ENCODE data around the gene FDXACB1. TPM values are rescaled to one million over a fixed set of nuclear protein-coding genes. Genes with fewer than 3 reads are reported as not detected.

Gene FDXACB1, protein sequence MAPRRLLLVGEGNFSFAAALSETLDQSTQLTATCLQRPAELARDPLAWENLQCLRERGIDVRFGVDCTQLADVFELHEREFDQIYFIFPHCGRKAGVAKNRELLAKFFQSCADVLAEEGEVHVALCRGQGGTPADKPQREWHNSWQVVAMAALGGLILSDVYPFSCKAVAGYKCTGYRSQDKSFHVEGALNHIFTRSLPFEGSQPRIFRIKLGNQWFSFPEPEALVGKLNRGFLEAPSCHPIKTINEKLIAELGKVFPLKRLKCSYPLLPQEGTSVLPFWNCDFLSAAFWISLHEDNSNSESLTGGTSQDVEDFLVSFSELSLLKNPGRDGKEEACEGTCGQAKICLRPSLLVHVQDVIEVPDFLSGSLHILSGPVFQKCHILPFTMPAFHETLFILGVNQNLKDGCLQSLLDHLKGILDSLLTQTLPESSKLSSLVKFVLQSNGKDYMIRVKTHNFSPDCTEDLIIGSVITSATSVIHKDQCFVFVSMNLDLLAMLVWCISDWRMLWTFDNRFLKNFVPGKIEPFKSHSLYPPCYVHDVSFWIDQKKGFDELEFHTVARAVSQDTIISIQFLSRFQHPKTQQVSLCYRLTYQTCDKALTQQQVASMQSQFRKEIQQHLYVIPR
- total RNA-seq = 1.3 and 1.6 TPM in 2 replicates

DNA sequence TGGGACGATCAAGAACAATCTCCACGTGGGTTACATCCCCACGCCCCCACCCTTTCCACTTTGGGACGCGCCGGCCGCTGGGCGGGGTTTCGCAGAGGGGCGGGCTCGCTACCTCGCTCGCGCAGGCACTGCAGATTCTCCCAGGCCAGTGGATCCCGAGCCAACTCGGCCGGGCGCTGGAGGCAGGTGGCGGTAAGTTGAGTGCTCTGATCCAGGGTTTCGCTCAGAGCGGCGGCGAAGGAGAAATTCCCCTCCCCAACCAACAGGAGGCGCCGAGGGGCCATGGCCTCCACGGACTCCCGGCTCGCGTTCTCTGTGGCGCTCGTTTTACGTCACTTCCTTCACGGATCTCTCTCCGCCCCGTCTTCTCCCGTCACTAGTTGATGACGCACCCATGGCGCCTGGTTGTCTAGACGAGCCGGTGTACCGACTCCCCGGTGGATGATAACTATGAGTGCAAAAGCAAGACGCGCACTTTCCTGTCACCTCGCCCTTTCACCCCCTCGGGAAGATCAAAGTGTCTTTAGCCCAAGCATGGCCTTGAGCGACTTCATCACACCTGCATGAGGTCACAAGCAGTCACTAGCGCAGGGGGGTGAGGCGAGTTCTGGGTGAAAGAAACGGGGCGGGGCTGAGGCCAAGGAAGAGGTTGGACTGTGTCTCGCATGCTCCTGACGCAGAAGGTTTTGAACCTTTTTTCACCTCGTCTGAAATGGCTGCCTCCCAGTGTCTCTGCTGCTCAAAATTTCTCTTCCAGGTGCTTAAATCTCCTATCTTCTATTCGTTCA is at the start of gene FDXACB1, which contains the start of gene CFAP68:
Gene FDXACB1, minus strand, starts transcription at position 317 of the 788 bp plus-strand sequence. Its CDS starts 33 bp downstream, at position 284.
Gene CFAP68, plus strand, starts transcription at position 693 of the 788 bp plus-strand sequence. Its CDS starts 20 bp downstream, at position 713.

DNA sequence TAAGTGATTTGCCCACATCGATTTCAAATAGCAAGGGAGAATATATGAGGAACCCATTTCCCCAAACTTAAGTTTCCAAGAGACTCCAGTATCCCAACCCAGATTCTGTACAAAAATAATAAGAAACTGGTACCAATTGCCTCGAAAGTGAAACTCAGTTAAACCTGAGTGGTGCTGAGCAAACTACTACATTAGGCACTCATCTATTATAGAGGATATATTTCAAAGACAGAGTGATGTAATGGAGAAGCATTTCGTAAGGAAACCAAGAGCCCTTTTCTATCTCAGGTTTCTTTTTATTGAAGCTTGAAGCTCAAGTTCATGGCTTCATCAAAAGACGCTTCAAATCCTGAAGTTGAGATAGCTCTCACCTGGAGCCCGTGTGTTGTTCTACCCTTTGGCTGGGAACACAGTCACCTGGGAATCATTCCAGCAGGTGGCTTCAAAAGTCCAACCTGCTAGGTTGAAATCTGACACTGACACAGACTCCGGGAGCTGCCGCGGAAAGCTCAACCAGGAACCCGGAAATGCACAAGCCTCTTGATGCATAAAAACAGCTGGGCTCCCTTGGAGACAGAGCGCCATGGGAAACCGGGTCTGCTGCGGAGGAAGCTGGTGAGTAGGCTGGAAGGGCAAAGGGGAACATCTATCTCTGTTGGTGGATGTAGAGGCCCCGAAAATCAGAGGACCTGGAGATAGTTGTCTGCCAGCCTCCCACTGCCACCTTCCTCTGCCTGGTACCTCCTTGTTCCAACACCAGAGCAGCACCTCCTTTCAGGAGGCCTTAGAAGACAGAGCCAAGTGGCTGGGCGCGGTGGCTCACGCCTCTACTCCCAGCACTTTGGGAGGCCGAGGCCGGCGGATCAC is 39.7 kb upstream of the FDXACB1 start, which contains the start of gene C11orf52:
Gene C11orf52, plus strand, starts transcription at position 524 of the 867 bp plus-strand sequence. Its CDS starts 60 bp downstream, at position 584.

DNA sequence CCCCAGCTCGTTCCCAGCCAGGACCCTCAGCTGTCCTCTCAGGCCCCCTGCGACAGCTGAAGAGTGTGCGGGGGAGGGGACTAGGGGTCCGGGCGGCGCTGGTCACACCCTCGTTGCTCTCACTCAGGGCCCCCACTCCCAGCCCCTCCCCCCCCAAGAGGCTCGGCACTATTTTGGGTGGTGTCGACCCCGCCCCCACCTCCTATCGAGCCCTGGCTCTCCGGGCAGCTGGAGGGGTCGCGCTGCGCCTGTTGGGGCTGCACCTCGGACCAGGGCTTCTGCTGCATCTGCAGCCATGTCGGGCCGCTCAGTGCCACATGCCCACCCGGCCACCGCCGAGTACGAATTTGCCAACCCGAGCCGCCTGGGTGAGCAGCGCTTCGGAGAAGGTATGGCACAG is 33.6 kb upstream of the FDXACB1 start, which contains the start of gene HSPB2:
Gene HSPB2, plus strand, starts transcription at position 200 of the 400 bp plus-strand sequence. Its CDS starts 96 bp downstream, at position 296.

DNA sequence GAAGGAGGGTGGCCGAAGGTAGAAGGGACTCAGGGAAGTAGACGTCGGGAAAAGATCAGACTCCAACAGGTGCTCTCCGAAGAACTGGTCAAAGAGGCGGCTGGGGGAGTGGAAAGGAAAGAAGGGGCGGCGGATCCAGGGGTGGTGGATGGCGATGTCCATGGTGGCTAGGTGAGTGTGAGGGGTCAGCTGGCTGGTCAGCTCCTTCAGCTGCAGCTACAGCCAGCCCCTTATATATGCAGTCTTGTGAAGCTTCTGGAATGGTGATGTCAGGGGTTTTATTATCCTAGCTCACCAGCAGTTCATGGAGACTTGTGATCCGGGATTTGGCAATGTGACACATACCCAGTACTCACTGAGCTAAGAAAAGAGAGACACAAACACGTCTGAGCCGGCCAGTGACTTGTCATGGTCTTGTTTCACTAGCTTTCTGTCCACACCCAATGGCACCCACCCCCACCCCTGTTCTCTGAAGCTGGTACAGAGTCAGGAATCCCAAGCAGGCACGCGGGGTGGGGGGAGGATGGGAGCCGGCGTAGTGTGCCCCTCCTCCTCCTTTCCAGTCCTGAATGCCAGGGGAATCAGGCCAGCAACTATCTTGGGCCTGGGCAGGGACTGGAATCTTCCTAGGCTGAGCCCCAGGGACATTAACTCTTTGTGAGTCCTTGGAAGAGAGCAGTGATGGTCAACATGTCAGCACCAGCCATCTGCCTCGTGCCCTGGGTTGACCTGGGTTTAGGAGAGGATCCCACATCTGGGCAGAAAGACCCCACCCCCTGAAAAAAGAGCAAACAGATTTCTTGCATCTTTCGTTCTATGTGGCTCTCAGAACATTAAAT is 32.8 kb upstream of the FDXACB1 start, which contains the start of gene CRYAB:
Gene CRYAB, minus strand, starts transcription at position 208 of the 839 bp plus-strand sequence. Its CDS starts 46 bp downstream, at position 162.

DNA sequence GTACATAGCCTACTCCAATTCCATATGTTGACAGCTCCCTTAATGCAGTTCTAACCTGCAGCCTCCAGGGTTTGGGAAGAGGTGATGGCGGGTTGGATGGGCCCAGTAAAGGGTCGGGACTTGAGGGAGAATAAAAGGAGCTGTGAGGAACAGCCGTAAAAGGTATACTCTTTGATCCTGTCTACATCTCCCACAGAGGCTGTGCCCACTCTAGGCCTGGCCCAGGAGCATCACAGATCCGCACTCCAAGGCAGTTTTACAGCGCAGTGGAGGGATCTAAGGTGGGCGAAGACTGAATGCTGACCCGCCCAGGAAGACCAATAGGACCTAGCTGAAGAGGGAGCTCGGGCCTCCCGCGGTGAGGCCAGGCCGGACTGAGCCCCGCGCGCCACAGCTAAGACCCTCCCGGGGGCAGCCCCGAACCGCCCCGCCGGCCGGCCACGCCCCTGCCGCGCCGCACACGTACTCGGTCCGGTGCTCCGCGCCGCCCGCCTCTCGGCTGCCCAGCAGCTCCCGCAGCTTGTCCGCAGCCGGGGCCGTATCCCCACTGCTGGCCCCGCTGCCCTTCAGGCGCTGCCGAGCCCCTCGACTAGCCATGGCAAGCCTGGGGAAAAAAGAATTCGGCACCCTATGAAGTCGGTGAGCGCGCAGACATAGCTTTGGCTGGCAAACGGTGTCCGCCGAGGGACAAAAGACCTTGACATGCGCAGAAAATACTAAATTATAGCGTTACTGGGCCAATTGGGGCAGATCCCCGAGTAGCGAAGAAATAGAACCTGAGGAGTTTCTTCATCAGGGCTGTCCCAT is 7.9 kb downstream of the FDXACB1 start, which contains the start of gene ALG9:
Gene ALG9, minus strand, starts transcription at position 696 of the 807 bp plus-strand sequence. Its CDS starts 99 bp downstream, at position 597.

Other genes with a start within 250 kb of the FDXACB1 start
- 29.1 and 89.4 TPM in 2 replicates for gene PPP2R1B, start 112.8 kb downstream of the FDXACB1 start, total RNA-seq
- 14.2 and 24.9 TPM in 2 replicates for gene ALG9, start 7.6 kb downstream of the FDXACB1 start, total RNA-seq
- 4.4 and 5.0 TPM in 2 replicates for gene CFAP68, start 376 bp upstream of the FDXACB1 start, total RNA-seq
- gene CRYAB, start 32.6 kb upstream of the FDXACB1 start, total RNA-seq = 0.81 and 1.0 TPM in 2 replicates
- gene HSPB2, start 33.6 kb upstream of the FDXACB1 start, total RNA-seq = not detected in 2 replicates
- 0.16 and 0.25 TPM in 2 replicates for gene C11orf52, start 39.7 kb upstream of the FDXACB1 start, total RNA-seq
- 7.7 and 18.3 TPM in 2 replicates for gene DIXDC1, start 58.2 kb upstream of the FDXACB1 start, total RNA-seq
- gene DLAT, start 146.2 kb upstream of the FDXACB1 start, total RNA-seq = 21.9 and 30.6 TPM in 2 replicates
- 0.63 and 0.97 TPM in 2 replicates for gene PIH1D2, start 194.9 kb upstream of the FDXACB1 start, total RNA-seq
- 9.6 and 14.7 TPM in 2 replicates for gene NKAPD1, start 195.1 kb upstream of the FDXACB1 start, total RNA-seq
- gene TIMM8B, start 207.6 kb upstream of the FDXACB1 start, total RNA-seq = 75.5 and 81.9 TPM in 2 replicates
- 137 and 142 TPM in 2 replicates for gene SDHD, start 207.7 kb upstream of the FDXACB1 start, total RNA-seq

Data from bladder microvascular endothelial cell (primary cell).